Tibial artery (tissue), 4 donors: Measurements from ENCODE around the gene FKBP11.

Experiments used
- DNase-seq, 2 donors: peaks; one replicate each; pipeline ENCODE4 v3.0.0-alpha.2; 2019
- H3K27ac ChIP-seq, 2 donors: fragments of 200-600 bp; sonication (generic) in 1 of 2; 1 replicate in 1 of 2; 2 replicates in 1 of 2; pipeline ENCODE4 v1.5.1; 2018 to 2019; ENCODE audit warnings: mild to moderate bottlenecking in 1 of 2
- H3K27me3 ChIP-seq, 2 donors: fragments of 200-600 bp; sonication (generic) in 1 of 2; one replicate each; pipeline versions ENCODE4 v1.5.1 to v1.6.0; 2016 to 2019
- H3K36me3 ChIP-seq, 3 donors: fragments of 200-600 bp; sonication (generic) in 2 of 3; one replicate each; pipeline ENCODE4 v1.5.1; 2016 to 2019; ENCODE audit warnings: mild to moderate bottlenecking in 2 of 3
- H3K4me1 ChIP-seq, 4 donors: fragments of 200-600 bp; sonication (generic) in 2 of 4; 1 replicate in 3 of 4; 2 replicates in 1 of 4; pipeline ENCODE4 v1.5.1; 2016 to 2019
- H3K4me3 ChIP-seq, 2 donors: fragments of 200-600 bp; sonication (generic) in 1 of 2; 1 replicate in 1 of 2; 2 replicates in 1 of 2; pipeline ENCODE4 v1.5.1; 2018 to 2019; ENCODE audit warnings: mild to moderate bottlenecking in 2 of 2
- H3K9me3 ChIP-seq, 3 donors: fragments of 200-600 bp; sonication (generic) in 1 of 3; one replicate each; pipeline ENCODE4 v1.5.1; 2016 to 2019
- CTCF ChIP-seq, 2 experiments: fragments of 200-600 bp in 1 of 2; fragments of 450-650 bp in 1 of 2; IDR thresholded peaks; one replicate each; pipeline ENCODE4 v1.5.1; 2017 to 2019; ENCODE audit warnings: antibody characterized with exemption in 2 of 2, mild to moderate bottlenecking in 1 of 2, moderate library complexity in 1 of 2
- intact Hi-C: fragments of 100-400 bp; cut with DNase I; formaldehyde crosslinking; loops from one replicate; pipeline ENCODE4 v1.15.0; 2023; ENCODE audit warnings: low total_unique reads

FKBP11 gene

GRCh38 chr12:48952691-48953090, 27.4 kb upstream of the FKBP11 start:
- intact Hi-C loops, result no loop called here
- Histone ChIP-seq H3K36me3 (peaks cover 0 to 13% (median 0%) of the 10 kb centered on the region in 3 donors), H3K4me1 (peaks cover 0 to 15% (median 12%) of the 10 kb centered on the region in 4 donors)

GRCh38 chr12:48947727-48948126, 22.4 kb upstream of the FKBP11 start:
- Histone ChIP-seq H3K4me3 (no peak overlapping the region), H3K27ac (no peak overlapping the region), H3K4me1 (peaks cover 0 to 4% (median 1%) of the 10 kb centered on the region in 4 donors), H3K9me3 (no peaks in the 10 kb centered on the region), H3K36me3 (peaks cover 0 to 12% (median under 1%) of the 10 kb centered on the region in 3 donors), H3K27me3 (no peaks in the 10 kb centered on the region)
- no peak for DNase-seq
- no peak for TF ChIP-seq CTCF (IDR thresholded peaks at IDR 0.05)
- intact Hi-C loops, result no loop called here

More at GRCh38 chr12:48952691-48953090, 27.4 kb upstream of the FKBP11 start:
- no peak overlapping the region for H3K27ac ChIP-seq
- no peaks in the 10 kb centered on the region for H3K9me3 ChIP-seq
- no peaks in the 10 kb centered on the region for H3K27me3 ChIP-seq
- no peak overlapping the region for H3K4me3 ChIP-seq
- TF ChIP-seq CTCF (IDR thresholded peaks at IDR 0.05), result no peak
- DNase-seq, result no peak

GRCh38 chr12:48946943-48947342, 21.7 kb upstream of the FKBP11 start:
- intact Hi-C loops, result no loop called here
- TF ChIP-seq CTCF (IDR thresholded peaks at IDR 0.05), result no peak

DNA sequence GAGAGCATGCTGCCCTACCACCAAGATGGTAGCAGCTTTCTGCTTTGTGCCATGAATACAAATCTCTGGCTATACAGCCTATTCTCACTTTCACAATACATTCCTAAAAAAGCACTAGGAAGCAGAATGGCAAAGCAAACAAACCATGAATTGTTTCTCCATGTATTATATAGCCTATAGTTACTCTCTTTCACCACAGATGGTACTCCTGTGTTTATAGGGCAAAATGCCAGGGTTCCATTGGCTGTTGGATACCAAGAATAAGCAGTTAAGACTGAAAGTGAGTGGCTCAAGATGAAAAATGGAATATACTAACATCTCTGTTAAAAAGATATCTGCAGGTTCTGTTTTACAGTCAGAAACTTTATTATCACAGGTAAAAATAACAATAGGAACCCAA, 20.9 kb upstream of the FKBP11 start:
- H3K27me3 ChIP-seq, result no peaks in the 10 kb centered on the region
- H3K36me3 ChIP-seq, result peaks cover 0 to 10% (median 4%) of the 10 kb centered on the region in 3 donors
- intact Hi-C loops, result no loop called here
- no peak for TF ChIP-seq CTCF (IDR thresholded peaks at IDR 0.05)
- H3K9me3 ChIP-seq, result no peaks in the 10 kb centered on the region
- DNase-seq, result no peak
- no peak overlapping the region for H3K4me3 ChIP-seq
- peaks cover 0 to 4% (median 1%) of the 10 kb centered on the region in 4 donors for H3K4me1 ChIP-seq
- H3K27ac ChIP-seq, result no peak overlapping the region

More at GRCh38 chr12:48946943-48947342, 21.7 kb upstream of the FKBP11 start:
- peaks cover 0 to 4% (median 1%) of the 10 kb centered on the region in 4 donors for H3K4me1 ChIP-seq
- H3K36me3 ChIP-seq, result peaks cover 0 to 9% (median 4%) of the 10 kb centered on the region in 3 donors
- H3K27me3 ChIP-seq, result no peaks in the 10 kb centered on the region
- no peak overlapping the region for H3K27ac ChIP-seq
- H3K9me3 ChIP-seq, result no peaks in the 10 kb centered on the region
- DNase-seq, result no peak
- no peak overlapping the region for H3K4me3 ChIP-seq

DNA sequence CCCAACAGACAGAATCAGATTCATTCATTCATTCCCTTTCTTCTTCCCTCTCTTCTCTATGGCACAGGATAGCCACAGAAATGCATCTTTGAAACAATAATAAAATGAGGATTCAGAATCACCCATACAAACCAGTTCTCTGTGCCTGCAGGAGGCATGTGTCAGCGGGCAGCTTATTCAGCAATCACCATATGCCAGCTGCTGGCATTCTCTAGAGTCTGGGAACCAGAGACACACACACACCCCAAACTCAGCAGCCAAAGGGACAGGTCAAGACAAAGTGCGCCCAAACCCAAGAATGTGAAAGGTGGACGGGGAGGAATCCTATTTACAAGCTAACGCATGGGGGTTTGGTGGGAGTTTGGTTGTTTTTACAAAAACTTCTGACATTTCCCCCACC, 17.9 kb upstream of the FKBP11 start:
- Histone ChIP-seq H3K4me3 (no peak overlapping the region), H3K27ac (no peak overlapping the region), H3K27me3 (no peaks in the 10 kb centered on the region), H3K9me3 (no peaks in the 10 kb centered on the region), H3K4me1 (peaks cover 0 to 4% (median 0%) of the 10 kb centered on the region in 4 donors), H3K36me3 (peaks cover 23 to 35% (median 32%) of the 10 kb centered on the region in 3 donors)
- TF ChIP-seq CTCF (IDR thresholded peaks at IDR 0.05), result no peak
- intact Hi-C loops, result no loop called here
- no peak for DNase-seq

GRCh38 chr12:48940181-48940580, 14.9 kb upstream of the FKBP11 start:
- no peaks in the 10 kb centered on the region for H3K4me1 ChIP-seq
- no peak overlapping the region for H3K27ac ChIP-seq
- no peak for TF ChIP-seq CTCF (IDR thresholded peaks at IDR 0.05)
- H3K36me3 ChIP-seq, result peaks cover 31 to 59% (median 52%) of the 10 kb centered on the region in 3 donors
- intact Hi-C loops, result no loop called here
- no peaks in the 10 kb centered on the region for H3K27me3 ChIP-seq
- no peak for DNase-seq
- no peak overlapping the region for H3K4me3 ChIP-seq
- no peaks in the 10 kb centered on the region for H3K9me3 ChIP-seq
